ENCODE results near the gene R3HDM1. TPM values are rescaled to one million over a fixed set of nuclear protein-coding genes. Genes with fewer than 3 reads are reported as not detected.

R3HDM1 gene
- total RNA-seq, 4 donors from 2014 or later: 0.59 to 41.8 (median 13.7) TPM

DNA sequence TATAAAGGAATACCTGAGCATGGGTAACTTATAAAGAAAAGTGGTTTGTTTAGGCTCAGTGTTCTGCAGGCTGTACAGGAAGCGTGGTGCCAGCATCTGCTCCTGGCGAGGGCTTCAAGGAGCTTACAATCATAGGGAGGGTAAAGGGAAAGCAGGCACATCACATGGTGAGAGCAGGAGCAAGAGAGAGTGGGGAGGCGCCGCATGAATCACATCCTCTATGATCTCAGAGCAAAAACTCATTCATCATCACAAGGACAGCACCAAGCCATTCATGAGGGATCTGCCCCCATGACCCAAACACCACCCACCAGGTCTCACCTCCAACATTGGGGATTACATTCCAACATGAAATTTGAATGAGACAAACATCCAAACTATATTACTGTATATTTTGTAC is 32.5 kb downstream of the R3HDM1 start:
- no peak for DNase-seq
- Histone ChIP-seq H3K36me3 (no peaks in the 10 kb centered on the region), H3K27ac (no peak overlapping the region), H3K27me3 (no peaks in the 10 kb centered on the region), H3K4me1 (no peaks in the 10 kb centered on the region), H3K4me3 (no peak overlapping the region), H3K9me3 (no peaks in the 10 kb centered on the region)
- no peak for TF ChIP-seq POLR2A (IDR thresholded peaks at IDR 0.05)
- TF ChIP-seq, protein P1, sequence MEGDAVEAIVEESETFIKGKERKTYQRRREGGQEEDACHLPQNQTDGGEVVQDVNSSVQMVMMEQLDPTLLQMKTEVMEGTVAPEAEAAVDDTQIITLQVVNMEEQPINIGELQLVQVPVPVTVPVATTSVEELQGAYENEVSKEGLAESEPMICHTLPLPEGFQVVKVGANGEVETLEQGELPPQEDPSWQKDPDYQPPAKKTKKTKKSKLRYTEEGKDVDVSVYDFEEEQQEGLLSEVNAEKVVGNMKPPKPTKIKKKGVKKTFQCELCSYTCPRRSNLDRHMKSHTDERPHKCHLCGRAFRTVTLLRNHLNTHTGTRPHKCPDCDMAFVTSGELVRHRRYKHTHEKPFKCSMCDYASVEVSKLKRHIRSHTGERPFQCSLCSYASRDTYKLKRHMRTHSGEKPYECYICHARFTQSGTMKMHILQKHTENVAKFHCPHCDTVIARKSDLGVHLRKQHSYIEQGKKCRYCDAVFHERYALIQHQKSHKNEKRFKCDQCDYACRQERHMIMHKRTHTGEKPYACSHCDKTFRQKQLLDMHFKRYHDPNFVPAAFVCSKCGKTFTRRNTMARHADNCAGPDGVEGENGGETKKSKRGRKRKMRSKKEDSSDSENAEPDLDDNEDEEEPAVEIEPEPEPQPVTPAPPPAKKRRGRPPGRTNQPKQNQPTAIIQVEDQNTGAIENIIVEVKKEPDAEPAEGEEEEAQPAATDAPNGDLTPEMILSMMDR (IDR thresholded peaks at IDR 0.05): no peak
- intact Hi-C loops (cut with DNase I; ENCODE audit: low total_unique reads): no loop called here

DNA sequence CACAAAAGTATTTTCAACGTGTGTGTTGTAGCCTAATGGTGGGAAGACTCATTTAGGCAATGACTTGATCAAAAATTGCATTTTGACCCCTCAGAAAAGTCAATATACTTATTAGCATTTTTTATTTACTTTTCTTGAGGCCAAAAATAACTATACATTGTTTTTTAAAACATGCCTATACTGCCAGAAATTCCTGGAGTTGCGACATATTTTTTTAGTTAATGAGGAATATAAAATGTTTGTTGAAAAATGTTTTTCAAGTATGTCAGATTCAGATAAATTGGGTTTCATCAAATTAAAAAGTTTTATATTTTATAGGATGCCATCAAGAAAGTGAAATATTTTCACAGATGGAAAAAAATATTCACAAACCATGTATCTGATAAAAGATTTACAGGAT is 39.6 kb downstream of the R3HDM1 start:
- Histone ChIP-seq H3K27me3 (no peaks in the 10 kb centered on the region), H3K9me3 (no peaks in the 10 kb centered on the region), H3K4me1 (no peaks in the 10 kb centered on the region), H3K4me3 (no peak overlapping the region), H3K36me3 (no peaks in the 10 kb centered on the region), H3K27ac (no peak overlapping the region)
- intact Hi-C loops (cut with DNase I; ENCODE audit: low total_unique reads): no loop called here
- TF ChIP-seq POLR2A (IDR thresholded peaks at IDR 0.05): no peak
- TF ChIP-seq, protein P1 (IDR thresholded peaks at IDR 0.05): no peak
- no peak for DNase-seq

DNA sequence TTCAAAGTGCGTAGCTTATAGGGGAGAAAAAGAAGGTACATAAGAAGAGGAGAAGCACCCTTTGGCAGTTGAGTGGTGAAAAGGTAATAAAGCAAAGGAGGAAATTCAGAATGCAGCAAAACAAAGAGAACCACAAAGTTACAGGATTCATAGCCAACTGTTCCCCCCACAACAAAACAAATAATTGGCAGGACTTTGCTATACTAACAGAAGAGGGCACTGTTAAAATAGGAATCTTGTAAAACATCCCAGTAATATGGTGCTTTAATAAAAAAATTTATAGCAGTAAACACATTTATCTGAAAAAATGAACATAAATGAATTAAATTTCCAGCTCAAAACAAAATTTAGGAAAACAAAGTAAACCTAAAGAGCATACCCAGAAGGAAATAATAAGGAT is 42.3 kb downstream of the R3HDM1 start:
- no peak for DNase-seq
- no peaks in the 10 kb centered on the region for H3K27me3 ChIP-seq
- no peak for TF ChIP-seq POLR2A (IDR thresholded peaks at IDR 0.05)
- TF ChIP-seq, protein P1 (IDR thresholded peaks at IDR 0.05): no peak
- H3K4me1 ChIP-seq: no peaks in the 10 kb centered on the region
- H3K36me3 ChIP-seq: no peaks in the 10 kb centered on the region
- H3K27ac ChIP-seq: no peak overlapping the region
- intact Hi-C loops (cut with DNase I; ENCODE audit: low total_unique reads): no loop called here
- no peak overlapping the region for H3K4me3 ChIP-seq
- no peaks in the 10 kb centered on the region for H3K9me3 ChIP-seq

DNA sequence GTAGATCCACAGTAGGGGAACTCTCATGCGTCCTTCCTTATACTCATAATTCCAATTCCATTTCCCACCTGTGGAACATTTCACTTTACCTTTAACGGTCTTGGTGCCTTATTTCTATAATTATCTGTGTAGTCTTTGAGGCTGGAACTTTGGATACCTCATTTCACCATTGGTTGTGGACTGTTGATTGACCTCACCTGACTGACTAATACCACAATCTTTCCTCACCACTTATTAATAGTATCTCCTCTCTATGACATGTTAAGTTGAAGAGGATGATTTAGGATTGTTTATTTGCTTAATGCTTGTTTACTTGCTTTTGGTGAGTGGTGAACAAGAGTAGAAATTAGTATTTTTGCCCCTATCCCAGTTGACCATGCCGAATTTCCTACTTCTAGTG is 50.0 kb downstream of the R3HDM1 start:
- DNase-seq: no peak
- Histone ChIP-seq H3K9me3 (no peaks in the 10 kb centered on the region), H3K36me3 (no peaks in the 10 kb centered on the region), H3K27me3 (no peaks in the 10 kb centered on the region), H3K4me1 (no peaks in the 10 kb centered on the region), H3K4me3 (no peak overlapping the region), H3K27ac (no peak overlapping the region)
- intact Hi-C loops (cut with DNase I; ENCODE audit: low total_unique reads): no loop called here
- no peak for TF ChIP-seq POLR2A (IDR thresholded peaks at IDR 0.05)
- TF ChIP-seq, protein P1 (IDR thresholded peaks at IDR 0.05): no peak

DNA sequence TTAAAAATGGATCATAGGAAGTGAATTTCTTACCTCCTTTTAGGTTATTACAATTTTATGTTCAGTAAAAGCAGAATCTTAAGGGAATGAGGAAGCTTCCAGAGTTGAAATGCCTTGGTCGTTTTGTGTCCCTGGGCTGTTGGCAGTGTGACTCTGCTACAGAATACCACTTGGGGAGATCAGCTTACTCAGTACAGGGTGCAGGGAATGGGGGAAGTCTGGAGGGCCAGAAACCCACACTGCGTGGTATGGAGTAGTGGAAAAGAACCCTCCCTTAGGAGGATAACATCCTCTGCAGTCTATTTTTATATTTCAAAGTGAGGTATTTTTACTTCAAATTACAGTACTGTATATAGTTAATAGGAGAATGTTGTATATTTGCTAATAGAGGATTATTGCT is 51.1 kb downstream of the R3HDM1 start:
- no peak overlapping the region for H3K4me3 ChIP-seq
- H3K27ac ChIP-seq: no peak overlapping the region
- TF ChIP-seq, protein P1 (IDR thresholded peaks at IDR 0.05): no peak
- TF ChIP-seq POLR2A (IDR thresholded peaks at IDR 0.05): no peak
- no peaks in the 10 kb centered on the region for H3K9me3 ChIP-seq
- no peaks in the 10 kb centered on the region for H3K36me3 ChIP-seq
- H3K27me3 ChIP-seq: no peaks in the 10 kb centered on the region
- intact Hi-C loops (cut with DNase I; ENCODE audit: low total_unique reads): no loop called here
- H3K4me1 ChIP-seq: no peaks in the 10 kb centered on the region
- DNase-seq: no peak
